SK-N-MC (cell line): ENCODE measurements around the gene CLIC6.

Experiments
- EZH2 ChIP-seq: fragments of 200-600 bp; sonication (generic); IDR thresholded peaks from one replicate; pipeline ENCODE4 v1.6.1; 2017; ENCODE audit warnings: antibody characterized with exemption
- FOXP2 ChIP-seq: optimal IDR thresholded peaks from 2 replicates; pipeline ENCODE3; 2011; ENCODE audit warnings: mild to moderate bottlenecking, moderate library complexity; ENCODE audit not compliant: insufficient read depth; ENCODE audit errors: extremely low read length, control extremely low read depth
- POLR2AphosphoS5 ChIP-seq: IDR thresholded peaks from 2 replicates; pipeline ENCODE4 v1.6.1; 2012; ENCODE audit warnings: mild to moderate bottlenecking, low read depth, low read length, borderline replicate concordance

DNA sequence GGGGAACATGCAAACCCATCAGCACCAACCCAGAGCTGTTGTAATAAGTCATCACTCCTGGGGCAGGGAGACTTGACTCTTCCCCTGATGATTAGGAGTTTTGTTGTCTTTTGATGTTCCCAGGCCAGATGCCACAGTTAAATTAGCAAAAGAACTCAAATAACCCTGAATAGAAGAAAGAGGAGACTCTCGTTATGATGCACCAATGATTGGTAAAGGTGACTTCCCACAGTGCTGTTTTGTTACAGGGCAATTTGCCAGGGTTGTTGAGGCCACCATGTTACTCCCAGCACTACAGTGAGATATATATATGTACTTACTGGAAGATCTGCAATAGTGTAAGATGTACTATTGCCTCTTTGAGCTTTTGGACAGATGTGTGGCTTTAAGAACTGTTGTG lies 29.5 kb upstream of the CLIC6 start:
- TF ChIP-seq EZH2, result no peak
- no peak for TF ChIP-seq POLR2AphosphoS5
- no peak for TF ChIP-seq FOXP2
